OCI-LY7 (cell line): ENCODE measurements around the gene FLNB. TPM values are rescaled to one million over a fixed set of nuclear protein-coding genes. Genes with fewer than 3 reads are reported as not detected.

ENCODE experiments used
- BruUV-seq: library from RNA; stranded (reverse); fragments of 400-500 nt; replicated peaks from 2 replicates; lab custom pipeline; 2021; lab: Mats Ljungman, UMichigan
- CTCF ChIA-PET: fragments of 300-600 bp; sonication (Branson Sonifier 250); formaldehyde crosslinking; loops from one replicate; lab custom pipeline; 2022; ENCODE audit warnings: antibody characterized with exemption; ENCODE audit not compliant: unreplicated experiment; lab: Charles Lee
- POLR2A ChIA-PET: fragments of 300-600 bp; sonication (Branson Sonifier 250); formaldehyde crosslinking; loops from one replicate; lab custom pipeline; 2022; ENCODE audit warnings: antibody characterized with exemption; lab: Charles Lee
- DNase-seq: peaks from one replicate; pipeline ENCODE4 v3.0.0-alpha.2; 2015; ENCODE audit warnings: low spot score
- H2AFZ ChIP-seq: fragments of 200-600 bp; sonication (generic), shearing (Covaris generic); 2 replicates; pipeline ENCODE4 v1.6.1; 2014; ENCODE audit warnings: mild to moderate bottlenecking, antibody characterized with exemption, low read length, moderate library complexity
- H3K27ac ChIP-seq: fragments of 200-600 bp; sonication (generic); 2 replicates; pipeline ENCODE4 v1.5.1; 2014; ENCODE audit warnings: mixed run types, low read depth, mild to moderate bottlenecking, moderate library complexity, low read length, inconsistent platforms; ENCODE audit not compliant: poor library complexity, severe bottlenecking
- H3K36me3 ChIP-seq: fragments of 200-600 bp; sonication (generic); 2 replicates; pipeline ENCODE4 v1.6.1; 2014; ENCODE audit warnings: mild to moderate bottlenecking, antibody characterized with exemption, low read length, moderate library complexity, mixed read lengths; ENCODE audit not compliant: insufficient read depth
- H3K4me1 ChIP-seq: fragments of 200-600 bp; sonication (generic); 2 replicates; pipeline ENCODE4 v1.5.1; 2014; ENCODE audit warnings: mild to moderate bottlenecking, low read length; ENCODE audit not compliant: insufficient read depth, poor library complexity, severe bottlenecking
- H3K4me2 ChIP-seq: fragments of 200-600 bp; sonication (generic); 2 replicates; pipeline ENCODE4 v1.6.1; 2014; ENCODE audit warnings: mild to moderate bottlenecking, low read length
- H3K4me3 ChIP-seq: fragments of 200-600 bp; sonication (generic); 2 replicates; pipeline ENCODE4 v1.5.1; 2014; ENCODE audit warnings: mild to moderate bottlenecking, low read depth, low read length; ENCODE audit not compliant: poor library complexity, severe bottlenecking
- H3K79me2 ChIP-seq: fragments of 200-600 bp; sonication (generic); 2 replicates; pipeline ENCODE4 v1.6.1; 2016; ENCODE audit warnings: low read depth, mild to moderate bottlenecking, low read length, moderate library complexity, mixed read lengths; ENCODE audit not compliant: insufficient read depth
- H3K9me2 ChIP-seq: fragments of 200-600 bp; sonication (generic); 2 replicates; pipeline ENCODE4 v1.6.1; 2016; ENCODE audit warnings: mild to moderate bottlenecking, low read length, mixed read lengths; ENCODE audit not compliant: insufficient read depth
- H3K9me3 ChIP-seq: fragments of 200-600 bp; sonication (generic); 2 replicates; pipeline ENCODE4 v1.6.1; 2014; ENCODE audit warnings: mild to moderate bottlenecking, mixed run types, low read length, mixed read lengths
- H4K20me1 ChIP-seq: fragments of 200-600 bp; sonication (generic); 2 replicates; pipeline ENCODE4 v1.6.1; 2014; ENCODE audit warnings: mild to moderate bottlenecking, antibody characterized with exemption, low read length, moderate library complexity, mixed read lengths; ENCODE audit not compliant: insufficient read depth
- EZH2phosphoT487 ChIP-seq: fragments of 200-600 bp; sonication (generic); IDR thresholded peaks from 2 replicates; pipeline ENCODE4 v1.6.1; 2018; ENCODE audit warnings: low read depth, borderline replicate concordance, mild to moderate bottlenecking, mixed run types, antibody characterized with exemption, low read length, moderate library complexity, mixed read lengths
- intact Hi-C: fragments of 100-400 bp; cut with micrococcal nuclease; formaldehyde crosslinking; loops from one replicate; pipeline ENCODE4 v1.10.0; 2022; ENCODE audit not compliant: unreplicated experiment
- total RNA-seq, 2 experiments: library from RNA; depleted of rRNA in 1 of 2; stranded (reverse); fragments of >200 nt in 1 of 2; shearing (Covaris generic) in 1 of 2; gene quantifications; 2 replicates each; pipeline ENCODE4 v1.2.3, GENCODE V29; 2014 to 2022
- TF ChIP-seq, protein P1 (sequence below): fragments of 200-600 bp; sonication (generic); conservative IDR thresholded peaks from 2 replicates; pipeline ENCODE4 v1.5.1; 2014; ENCODE audit warnings: mild to moderate bottlenecking, antibody characterized with exemption, low read length, moderate library complexity, mixed read lengths

The FLNB gene
- total RNA-seq, 2 experiments from 2014 or later = 29.9 to 39.1 TPM

DNA sequence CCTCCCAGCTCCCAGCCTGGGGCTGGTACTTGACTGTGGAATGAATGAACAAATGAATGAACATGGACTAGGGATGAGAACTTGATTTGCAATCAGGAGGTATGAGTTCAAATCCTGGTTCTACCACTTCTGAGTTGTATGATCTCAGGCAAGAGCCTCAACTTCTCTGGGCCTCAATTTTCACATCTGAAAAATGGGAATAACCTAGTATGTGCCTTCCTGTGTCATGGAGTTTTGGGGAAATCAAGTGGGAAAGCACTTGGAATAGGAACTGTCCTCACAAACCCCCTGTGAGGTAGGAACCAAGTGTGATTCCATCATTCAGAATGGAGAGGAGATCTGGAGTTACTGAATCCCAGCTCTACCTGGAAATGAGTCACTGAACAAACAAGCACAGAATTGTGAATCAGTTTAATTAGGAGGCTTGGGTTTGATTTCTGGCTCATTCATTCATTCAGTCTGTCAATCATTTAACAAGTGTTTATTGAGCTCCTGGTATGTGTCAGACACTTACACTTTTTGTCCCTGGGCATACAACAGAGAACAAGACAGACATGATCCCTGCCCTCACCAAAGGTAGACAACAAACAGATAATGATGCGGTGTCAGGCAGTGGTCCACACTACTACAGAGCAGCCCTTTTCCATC is 172.8 kb downstream of the FLNB start:
- no TSS peak for BruUV-seq
- intact Hi-C loops = loop anchor here (10.0 kb wide), 1 partner anchor 454 kb away; no protein-coding TSS in a partner anchor
- Histone ChIP-seq H3K4me3 (no peak overlapping the region), H3K27ac (no peak overlapping the region), H4K20me1 (no peaks in the 10 kb centered on the region), H3K4me2 (no peak overlapping the region), H2AFZ (no peak overlapping the region), H3K9me2 (no peaks in the 10 kb centered on the region), H3K4me1 (peaks cover 15% of the 10 kb centered on the region), H3K79me2 (no peaks in the 10 kb centered on the region), H3K9me3 (no peaks in the 10 kb centered on the region), H3K36me3 (no peaks in the 10 kb centered on the region)
- no peak for DNase-seq
- TF ChIP-seq, protein P1, sequence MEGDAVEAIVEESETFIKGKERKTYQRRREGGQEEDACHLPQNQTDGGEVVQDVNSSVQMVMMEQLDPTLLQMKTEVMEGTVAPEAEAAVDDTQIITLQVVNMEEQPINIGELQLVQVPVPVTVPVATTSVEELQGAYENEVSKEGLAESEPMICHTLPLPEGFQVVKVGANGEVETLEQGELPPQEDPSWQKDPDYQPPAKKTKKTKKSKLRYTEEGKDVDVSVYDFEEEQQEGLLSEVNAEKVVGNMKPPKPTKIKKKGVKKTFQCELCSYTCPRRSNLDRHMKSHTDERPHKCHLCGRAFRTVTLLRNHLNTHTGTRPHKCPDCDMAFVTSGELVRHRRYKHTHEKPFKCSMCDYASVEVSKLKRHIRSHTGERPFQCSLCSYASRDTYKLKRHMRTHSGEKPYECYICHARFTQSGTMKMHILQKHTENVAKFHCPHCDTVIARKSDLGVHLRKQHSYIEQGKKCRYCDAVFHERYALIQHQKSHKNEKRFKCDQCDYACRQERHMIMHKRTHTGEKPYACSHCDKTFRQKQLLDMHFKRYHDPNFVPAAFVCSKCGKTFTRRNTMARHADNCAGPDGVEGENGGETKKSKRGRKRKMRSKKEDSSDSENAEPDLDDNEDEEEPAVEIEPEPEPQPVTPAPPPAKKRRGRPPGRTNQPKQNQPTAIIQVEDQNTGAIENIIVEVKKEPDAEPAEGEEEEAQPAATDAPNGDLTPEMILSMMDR = no peak
- no peak for TF ChIP-seq EZH2phosphoT487
- CTCF ChIA-PET = no interaction called here
- POLR2A ChIA-PET = no interaction called here

- no TSS peak for BruUV-seq
- Histone ChIP-seq H3K27ac (no peak overlapping the region), H3K9me3 (no peaks in the 10 kb centered on the region), H3K9me2 (no peaks in the 10 kb centered on the region), H3K4me3 (no peak overlapping the region), H2AFZ (no peak overlapping the region), H4K20me1 (no peaks in the 10 kb centered on the region), H3K36me3 (no peaks in the 10 kb centered on the region), H3K4me1 (peaks cover 10% of the 10 kb centered on the region), H3K4me2 (no peak overlapping the region), H3K79me2 (no peaks in the 10 kb centered on the region)
- POLR2A ChIA-PET = no interaction called here
- CTCF ChIA-PET = no interaction called here
- no peak for DNase-seq
- TF ChIP-seq, protein P1 = no peak
- TF ChIP-seq EZH2phosphoT487 = no peak
- intact Hi-C loops = loop anchor here (10.0 kb wide), 1 partner anchor 452 kb away; no protein-coding TSS in a partner anchor
These were observed 175.0 kb downstream of the FLNB start for GRCh38 chr3:58183221-58183620.

DNA sequence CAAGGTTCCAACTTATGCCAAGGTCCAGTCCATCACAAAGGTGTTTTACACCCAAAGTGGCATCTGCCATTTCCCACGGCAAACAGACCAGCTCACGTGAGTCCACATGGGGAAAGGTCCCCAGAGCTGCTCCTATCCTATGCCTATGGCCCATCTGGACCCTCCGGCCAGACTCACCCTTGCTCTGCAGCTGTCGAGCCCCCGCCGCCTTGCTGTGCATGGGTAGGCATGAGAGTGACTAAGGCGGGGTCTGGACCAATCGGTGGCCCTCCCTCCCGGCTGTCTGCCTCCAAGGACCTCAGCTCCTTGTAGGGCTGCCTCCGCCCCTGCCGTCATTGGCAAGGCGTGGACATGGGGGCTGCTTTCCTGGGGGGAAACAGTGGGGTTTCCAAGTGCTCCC is 175.7 kb downstream of the FLNB start:
- no peaks in the 10 kb centered on the region for H3K79me2 ChIP-seq
- H3K4me1 ChIP-seq = peaks cover 3% of the 10 kb centered on the region
- no peak overlapping the region for H3K4me2 ChIP-seq
- no peak overlapping the region for H3K4me3 ChIP-seq
- no peaks in the 10 kb centered on the region for H4K20me1 ChIP-seq
- BruUV-seq = no TSS peak
- no peaks in the 10 kb centered on the region for H3K9me3 ChIP-seq
- H3K9me2 ChIP-seq = no peaks in the 10 kb centered on the region
- DNase-seq = no peak
- intact Hi-C loops = loop anchor here (10.0 kb wide), 1 partner anchor 451 kb away; no protein-coding TSS in a partner anchor
- H3K27ac ChIP-seq = no peak overlapping the region
- POLR2A ChIA-PET = interaction anchor here (0.6 to 1.6 kb wide), 2 partner anchors 40 to 123 kb away, joined by 3 read pairs; partner anchors contain the start of genes HTD2 and RPP14
- no peaks in the 10 kb centered on the region for H3K36me3 ChIP-seq
- CTCF ChIA-PET = no interaction called here
- H2AFZ ChIP-seq = no peak overlapping the region
- no peak for TF ChIP-seq EZH2phosphoT487
- TF ChIP-seq, protein P1 = no peak
